Measurements from ENCODE around the gene MARCHF11. TPM values are rescaled to one million over a fixed set of nuclear protein-coding genes. Genes with fewer than 3 reads are reported as not detected.

Gene MARCHF11
- total and polyA plus RNA-seq, 2 experiments from 2014 or later: not detected

GRCh38 chr5:16065831-16066230 lies 113.8 kb downstream of the MARCHF11 start:
- 79% methylated on average over 4 of the region's 4 CpGs for WGBS (ENCODE audit: low lambda C conversion rate, missing lambda C conversion rate)
- no peak overlapping the region for H3K27ac ChIP-seq
- no peak overlapping the region for H2AFZ ChIP-seq

GRCh38 chr5:16064135-16064893 lies 115.3 kb downstream of the MARCHF11 start:
- Histone ChIP-seq H3K4me1 (ENCODE audit: insufficient read depth) (no peaks in the 10 kb centered on the region), H3K9me2 (replicated peaks; ENCODE audit: insufficient read depth) (no peaks in the 10 kb centered on the region), H3K27ac (no peak overlapping the region), H4K20me1 (ENCODE audit: insufficient read depth, poor library complexity, severe bottlenecking) (no peaks in the 10 kb centered on the region), H3K4me2 (no peak overlapping the region), H3K36me3 (replicated peaks; ENCODE audit: insufficient read depth, low read depth) (no peaks in the 10 kb centered on the region), H2AFZ (no peak overlapping the region), H3K79me2 (no peaks in the 10 kb centered on the region), H3K27me3 (no peaks in the 10 kb centered on the region), H3K9me3 (ENCODE audit: low read depth) (no peaks in the 10 kb centered on the region), H3K4me3 (no peak overlapping the region)
- TF ChIP-seq EZH2phosphoT487 (IDR thresholded peaks at IDR 0.05; ENCODE audit: low read depth, severe bottlenecking, unreplicated experiment) (no peak), EZH2 (IDR thresholded peaks at IDR 0.05; ENCODE audit: borderline replicate concordance) (no peak), CTCF (IDR thresholded peaks at IDR 0.05; ENCODE audit: poor library complexity) (no peak)
- DNase-seq (ENCODE audit: low spot score): no peak
- 70% methylated on average over 9 of the region's 9 CpGs for WGBS (ENCODE audit: low lambda C conversion rate, missing lambda C conversion rate)

More at GRCh38 chr5:16065831-16066230, 113.8 kb downstream of the MARCHF11 start:
- Histone ChIP-seq H3K36me3 (replicated peaks; ENCODE audit: insufficient read depth, low read depth) (no peaks in the 10 kb centered on the region), H3K79me2 (no peaks in the 10 kb centered on the region), H3K4me3 (no peak overlapping the region), H3K27me3 (no peaks in the 10 kb centered on the region), H3K9me2 (replicated peaks; ENCODE audit: insufficient read depth) (no peaks in the 10 kb centered on the region), H3K4me1 (ENCODE audit: insufficient read depth) (no peaks in the 10 kb centered on the region), H3K9me3 (ENCODE audit: low read depth) (no peaks in the 10 kb centered on the region), H4K20me1 (ENCODE audit: insufficient read depth, poor library complexity, severe bottlenecking) (no peaks in the 10 kb centered on the region), H3K4me2 (no peak overlapping the region)
- DNase-seq (ENCODE audit: low spot score): no peak
- TF ChIP-seq EZH2phosphoT487 (IDR thresholded peaks at IDR 0.05; ENCODE audit: low read depth, severe bottlenecking, unreplicated experiment): no peak
- TF ChIP-seq EZH2 (IDR thresholded peaks at IDR 0.05; ENCODE audit: borderline replicate concordance): no peak
- TF ChIP-seq CTCF (IDR thresholded peaks at IDR 0.05; ENCODE audit: poor library complexity): no peak

GRCh38 chr5:16061163-16061562 lies 118.4 kb downstream of the MARCHF11 start:
- no peak overlapping the region for H3K27ac ChIP-seq
- no peak for DNase-seq (ENCODE audit: low spot score)
- H2AFZ ChIP-seq: no peak overlapping the region
- no peaks in the 10 kb centered on the region for H3K9me3 ChIP-seq (ENCODE audit: low read depth)
- H3K4me2 ChIP-seq: no peak overlapping the region
- WGBS (ENCODE audit: low lambda C conversion rate, missing lambda C conversion rate): 61% methylated on average over 3 of the region's 3 CpGs
- H3K4me3 ChIP-seq: no peak overlapping the region
- H3K79me2 ChIP-seq: no peaks in the 10 kb centered on the region
- TF ChIP-seq EZH2phosphoT487 (IDR thresholded peaks at IDR 0.05; ENCODE audit: low read depth, severe bottlenecking, unreplicated experiment) (no peak), CTCF (IDR thresholded peaks at IDR 0.05; ENCODE audit: poor library complexity) (no peak), EZH2 (IDR thresholded peaks at IDR 0.05; ENCODE audit: borderline replicate concordance) (no peak)
- H3K36me3 ChIP-seq (replicated peaks; ENCODE audit: insufficient read depth, low read depth): no peaks in the 10 kb centered on the region
- no peaks in the 10 kb centered on the region for H3K9me2 ChIP-seq (replicated peaks; ENCODE audit: insufficient read depth)
- H3K27me3 ChIP-seq: no peaks in the 10 kb centered on the region
- H4K20me1 ChIP-seq (ENCODE audit: insufficient read depth, poor library complexity, severe bottlenecking): no peaks in the 10 kb centered on the region
- H3K4me1 ChIP-seq (ENCODE audit: insufficient read depth): no peaks in the 10 kb centered on the region
